IMR-90 (cell line): ENCODE data around the gene ADAMTS3. TPM values are rescaled to one million over a fixed set of nuclear protein-coding genes. Genes with fewer than 3 reads are reported as not detected.

Experiments used
- ATAC-seq: fragments of 200-7000 bp; cut with Tn5 transposase; 2 replicates; pipeline ENCODE4 v1.9.1; 2020; ENCODE audit warnings: low read depth, mild to moderate bottlenecking, moderate library complexity
- BruUV-seq: library from RNA; stranded (reverse); fragments of 400-500 nt; replicated peaks from 2 replicates; lab custom pipeline; 2021; lab: Mats Ljungman, UMichigan
- CTCF ChIA-PET: fragments of 300-600 bp; formaldehyde crosslinking; extraction: SDS; loops from one replicate; lab custom pipeline; 2021; ENCODE audit warnings: antibody characterized with exemption; lab: Yijun Ruan, JAX
- POLR2A ChIA-PET: fragments of 300-600 bp; sonication (Branson Sonifier 250); formaldehyde crosslinking; loops from one replicate; lab custom pipeline; 2022; ENCODE audit warnings: antibody characterized with exemption; ENCODE audit not compliant: unreplicated experiment; lab: Charles Lee
- DNase-seq: peaks from one replicate; pipeline ENCODE4 v3.0.0; 2013
- H2AFZ ChIP-seq: replicated peaks from 2 replicates; pipeline ENCODE3; 2013; ENCODE audit warnings: low read length, mild to moderate bottlenecking; ENCODE audit not compliant: poor library complexity
- H2AK5ac ChIP-seq: 2 replicates; pipeline ENCODE4 v1.6.1; 2013; ENCODE audit warnings: low read depth, low read length, inconsistent platforms
- H2AK9ac ChIP-seq: replicated peaks from 2 replicates; pipeline ENCODE3; 2013; ENCODE audit warnings: mild to moderate bottlenecking, low read depth, low read length, moderate library complexity; ENCODE audit not compliant: poor library complexity
- H2BK120ac ChIP-seq: 2 replicates; pipeline ENCODE4 v1.6.1; 2013; ENCODE audit warnings: low read depth, low read length, inconsistent platforms
- H2BK15ac ChIP-seq: 3 replicates; pipeline ENCODE4 v1.6.1; 2013; ENCODE audit warnings: low read depth, low read length, inconsistent platforms
- H2BK20ac ChIP-seq: 2 replicates; pipeline ENCODE4 v1.6.1; 2013; ENCODE audit warnings: low read depth, mild to moderate bottlenecking, inconsistent platforms, low read length, moderate library complexity
- H2BK5ac ChIP-seq: 2 replicates; pipeline ENCODE4 v1.6.1; 2013; ENCODE audit warnings: mild to moderate bottlenecking, low read depth, low read length, inconsistent platforms; ENCODE audit not compliant: poor library complexity, severe bottlenecking
- H3K14ac ChIP-seq: replicated peaks from 2 replicates; pipeline ENCODE4 v1.6.1; 2013; ENCODE audit warnings: low read depth, low read length, inconsistent platforms
- H3K18ac ChIP-seq: 2 replicates; pipeline ENCODE4 v1.6.1; 2013; ENCODE audit warnings: low read depth, low read length, control low read depth
- H3K23ac ChIP-seq: 2 replicates; pipeline ENCODE4 v1.6.1; 2013; ENCODE audit warnings: low read depth, low read length, inconsistent platforms
- H3K27ac ChIP-seq: 2 replicates; pipeline ENCODE4 v1.5.1; 2013; ENCODE audit warnings: mild to moderate bottlenecking, control low read depth, low read length; ENCODE audit not compliant: insufficient read depth
- H3K27me3 ChIP-seq: 2 replicates; pipeline ENCODE4 v1.6.1; 2013; ENCODE audit warnings: low read length; ENCODE audit not compliant: control insufficient read depth, insufficient read depth
- H3K36me3 ChIP-seq: 2 replicates; pipeline ENCODE4 v1.6.1; 2013; ENCODE audit warnings: low read length, mixed read lengths; ENCODE audit not compliant: control insufficient read depth, insufficient read depth
- H3K4ac ChIP-seq: 2 replicates; pipeline ENCODE4 v1.6.1; 2013; ENCODE audit warnings: low read depth, low read length, inconsistent platforms
- H3K4me1 ChIP-seq: 2 replicates; pipeline ENCODE4 v1.6.1; 2013; ENCODE audit warnings: low read length, mixed read lengths; ENCODE audit not compliant: control insufficient read depth, insufficient read depth
- H3K4me2 ChIP-seq: 2 replicates; pipeline ENCODE4 v1.6.1; 2013; ENCODE audit warnings: low read depth, mild to moderate bottlenecking, control low read depth, low read length, moderate library complexity
- H3K4me3 ChIP-seq: 2 replicates; pipeline ENCODE4 v1.5.1; 2013; ENCODE audit warnings: low read depth, mild to moderate bottlenecking, control low read depth, low read length, moderate library complexity; ENCODE audit not compliant: insufficient read depth
- H3K56ac ChIP-seq: 2 replicates; pipeline ENCODE4 v1.6.1; 2013; ENCODE audit warnings: low read length, inconsistent platforms; ENCODE audit not compliant: insufficient read depth; ENCODE audit errors: extremely low read depth
- H3K79me1 ChIP-seq, 2 experiments: 2 replicates each; pipeline ENCODE4 v1.6.1; 2013; ENCODE audit warnings: low read length in 2 of 2, inconsistent platforms in 1 of 2, low read depth in 1 of 2
- H3K9ac ChIP-seq: 2 replicates; pipeline ENCODE4 v1.6.1; 2013; ENCODE audit warnings: low read depth, low read length, control low read depth
- H3K9me1 ChIP-seq: 2 replicates; pipeline ENCODE4 v1.6.1; 2013; ENCODE audit warnings: low read length, inconsistent platforms; ENCODE audit not compliant: insufficient read depth
- H3K9me3 ChIP-seq: 2 replicates; pipeline ENCODE4 v1.6.1; 2013; ENCODE audit warnings: low read length; ENCODE audit not compliant: control insufficient read depth, insufficient read depth
- H4K20me1 ChIP-seq: 2 replicates; pipeline ENCODE4 v1.6.1; 2013; ENCODE audit warnings: low read length, inconsistent platforms; ENCODE audit not compliant: insufficient read depth
- H4K5ac ChIP-seq: 2 replicates; pipeline ENCODE4 v1.6.1; 2013; ENCODE audit warnings: mild to moderate bottlenecking, low read depth, low read length, control low read depth
- H4K8ac ChIP-seq, 2 experiments: 2 replicates each; pipeline ENCODE4 v1.6.1; 2013; ENCODE audit warnings: low read depth in 2 of 2, low read length in 2 of 2, control low read depth in 1 of 2, inconsistent platforms in 1 of 2
- H4K91ac ChIP-seq: 2 replicates; pipeline ENCODE4 v1.6.1; 2013; ENCODE audit warnings: low read depth, low read length, inconsistent platforms; ENCODE audit not compliant: insufficient read depth
- CEBPB ChIP-seq: IDR thresholded peaks from 2 replicates; pipeline ENCODE4 v1.6.1; 2012; ENCODE audit warnings: low read depth, low read length, improper control_type of control experiment
- CHD1 ChIP-seq: IDR thresholded peaks from 2 replicates; pipeline ENCODE4 v1.6.1; 2012; ENCODE audit warnings: low read depth, low read length, improper control_type of control experiment
- CTCF ChIP-seq: conservative IDR thresholded peaks from 2 replicates; pipeline ENCODE4 v1.5.1; 2012; ENCODE audit warnings: mild to moderate bottlenecking, low read depth, low read length, improper control_type of control experiment
- ELK1 ChIP-seq: fragments of 150-350 bp; IDR thresholded peaks from 2 replicates; pipeline ENCODE4 v1.6.1; 2016; ENCODE audit warnings: low read depth, mild to moderate bottlenecking, low read length, moderate library complexity, borderline replicate concordance
- FOS ChIP-seq: fragments of 150-350 bp; IDR thresholded peaks from 2 replicates; pipeline ENCODE4 v1.6.1; 2016; ENCODE audit warnings: low read depth, low read length
- MAZ ChIP-seq: IDR thresholded peaks from 2 replicates; pipeline ENCODE4 v1.6.1; 2012; ENCODE audit warnings: low read depth, mild to moderate bottlenecking, low read length, improper control_type of control experiment, moderate library complexity, borderline replicate concordance
- MXI1 ChIP-seq: IDR thresholded peaks from 2 replicates; pipeline ENCODE4 v1.6.1; 2012; ENCODE audit warnings: low read depth, mild to moderate bottlenecking, low read length, moderate library complexity, borderline replicate concordance
- NFE2L2 ChIP-seq: fragments of 150-350 bp; IDR thresholded peaks from 2 replicates; pipeline ENCODE4 v1.6.1; 2016; ENCODE audit warnings: low read depth, mild to moderate bottlenecking, low read length
- POLR2A ChIP-seq: IDR thresholded peaks from 2 replicates; pipeline ENCODE4 v1.6.1; 2012; ENCODE audit warnings: mild to moderate bottlenecking, low read depth, low read length
- RCOR1 ChIP-seq: IDR thresholded peaks from 2 replicates; pipeline ENCODE4 v1.6.1; 2012; ENCODE audit warnings: mild to moderate bottlenecking, low read length, improper control_type of control experiment; ENCODE audit not compliant: insufficient replicate concordance
- SMC3 ChIP-seq: fragments of 150-350 bp; IDR thresholded peaks from 2 replicates; pipeline ENCODE4 v1.6.1; 2016; ENCODE audit warnings: low read depth, mild to moderate bottlenecking, antibody characterized with exemption, low read length, moderate library complexity
- USF2 ChIP-seq: fragments of 150-350 bp; IDR thresholded peaks from 2 replicates; pipeline ENCODE4 v1.6.1; 2017; ENCODE audit warnings: mild to moderate bottlenecking, antibody characterized with exemption, low read length, low read depth
- dilution Hi-C: fragments of 300-500 bp; cut with HindIII; formaldehyde crosslinking; loops from one replicate; pipeline ENCODE4 v1.14.3; 2018; ENCODE audit warnings: low sequenced_read_pairs; ENCODE audit not compliant: unreplicated experiment
- in situ Hi-C: fragments of 300-500 bp; cut with MboI; formaldehyde crosslinking; loops from 3 replicates; pipeline ENCODE4 v1.14.3; 2019; ENCODE audit warnings: low sequenced_read_pairs, inconsistent platforms, mixed read lengths
- intact Hi-C: fragments of 100-400 bp; cut with micrococcal nuclease; formaldehyde crosslinking; loops from 2 replicates; pipeline ENCODE4 v1.10.0; 2022
- polyA plus RNA-seq, 3 experiments: library from polyadenylated mRNA; depleted of rRNA; stranded (reverse); fragments of >200 nt; gene quantifications; 2 replicates each; pipeline ENCODE4 v1.2.3, GENCODE V29; 2012; ENCODE audit warnings: low replicate concordance in 1 of 3
- total RNA-seq: library from RNA; depleted of rRNA; stranded (reverse); fragments of >200 nt; gene quantifications from 2 replicates; pipeline ENCODE4 v1.2.3, GENCODE V29; 2012

The ADAMTS3 gene
- total and polyA plus RNA-seq, 2 of the 4 experiments (the other 2 are of a cell fraction) = 0.68 to 2.9 TPM

GRCh38 chr4:72239487-72240116, 329.4 kb downstream of the ADAMTS3 start:
- no peak overlapping the region for H2AK9ac ChIP-seq
- no peaks in the 10 kb centered on the region for H3K9me1 ChIP-seq
- no peak overlapping the region for H3K18ac ChIP-seq
- H3K9me3 ChIP-seq = no peaks in the 10 kb centered on the region
- H4K8ac ChIP-seq = no peak overlapping the region
- no peak overlapping the region for H2BK15ac ChIP-seq
- H3K27me3 ChIP-seq = no peaks in the 10 kb centered on the region
- BruUV-seq = no TSS peak
- H2AK5ac ChIP-seq = no peak overlapping the region
- POLR2A ChIA-PET = no interaction called here
- no peak overlapping the region for H2BK20ac ChIP-seq
- H3K14ac ChIP-seq = no peak overlapping the region
- H3K23ac ChIP-seq = no peak overlapping the region
- H4K5ac ChIP-seq = no peak overlapping the region
- H3K9ac ChIP-seq = no peak overlapping the region
- dilution Hi-C loops (no loop called here), in situ Hi-C loops (no loop called here), intact Hi-C loops (no loop called here)
- no peak overlapping the region for H3K4me2 ChIP-seq
- no peaks in the 10 kb centered on the region for H3K79me1 ChIP-seq
- no peak overlapping the region for H4K91ac ChIP-seq
- H3K4ac ChIP-seq = no peak overlapping the region
- H3K4me1 ChIP-seq = no peaks in the 10 kb centered on the region
- H2BK120ac ChIP-seq = no peak overlapping the region
- TF ChIP-seq CEBPB (no peak), RCOR1 (no peak), MXI1 (no peak), CHD1 (no peak), FOS (no peak), MAZ (no peak), SMC3 (no peak), POLR2A (no peak), ELK1 (no peak), USF2 (no peak), CTCF (no peak), NFE2L2 (no peak)
- H3K36me3 ChIP-seq = no peaks in the 10 kb centered on the region
- CTCF ChIA-PET = no interaction called here
- ATAC-seq (no peak), DNase-seq (no peak)
- H3K27ac ChIP-seq = no peak overlapping the region
- no peak overlapping the region for H2BK5ac ChIP-seq
- H3K4me3 ChIP-seq = no peak overlapping the region
- H4K20me1 ChIP-seq = no peaks in the 10 kb centered on the region
- H2AFZ ChIP-seq = no peak overlapping the region
- H3K56ac ChIP-seq = no peak overlapping the region
